ENCODE data around the gene E2F8. TPM values are rescaled to one million over a fixed set of nuclear protein-coding genes. Genes with fewer than 3 reads are reported as not detected.
A peak's percentile ranks its signal among the peaks of the same experiment; 100 is the strongest.

E2F8 gene
- total and polyA plus RNA-seq, 2 experiments from 2014 or later = 8.3 to 10.6 TPM

DNA sequence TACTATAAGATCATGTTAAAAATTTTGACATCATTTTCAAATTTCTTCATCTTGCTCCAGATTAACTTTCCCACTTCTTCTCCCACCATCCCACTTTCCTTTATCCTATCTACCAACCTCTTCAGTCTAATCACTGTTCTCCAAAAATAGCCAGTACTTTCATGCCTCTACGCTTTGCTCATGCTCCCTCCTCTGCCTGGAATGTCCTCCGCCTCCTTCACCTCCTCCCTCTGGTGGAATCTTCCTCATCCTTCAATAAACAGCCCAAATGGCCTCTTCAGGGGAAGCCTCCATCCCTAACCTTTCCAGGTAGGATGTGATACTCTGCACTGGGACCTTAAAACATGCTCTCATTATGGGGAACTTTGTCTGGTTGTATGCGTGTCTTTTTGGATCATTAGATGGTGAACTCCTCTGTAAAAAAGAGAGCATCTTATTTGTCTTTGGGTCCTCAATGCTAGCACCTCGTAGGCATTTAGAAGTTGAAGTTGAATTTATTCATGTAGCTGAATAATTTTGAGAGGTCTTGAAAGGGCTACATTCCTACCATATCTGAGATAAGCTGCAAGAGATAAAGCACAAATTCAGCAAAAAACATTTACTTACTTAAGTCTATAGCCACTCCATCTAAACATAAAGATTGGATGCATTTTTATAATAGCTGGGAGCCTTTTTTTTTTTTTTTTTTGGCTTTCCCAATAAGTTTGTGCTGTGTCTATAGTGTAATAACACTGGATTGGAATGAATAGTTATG is 31.0 kb downstream of the E2F8 start:
- Histone ChIP-seq H3K27me3 (ENCODE audit: insufficient read depth) (no peaks in the 10 kb centered on the region), H3K9me2 (ENCODE audit: insufficient read depth) (no peaks in the 10 kb centered on the region), H3K4me1 (ENCODE audit: insufficient read depth) (no peaks in the 10 kb centered on the region), H3K27ac (ENCODE audit: low read depth) (no peak overlapping the region), H3K79me2 (replicated peaks; ENCODE audit: insufficient read depth) (no peaks in the 10 kb centered on the region), H3F3A (replicated peaks; ENCODE audit: low read depth) (no peaks in the 10 kb centered on the region), H3K4me3 (no peak overlapping the region), H3K36me3 (ENCODE audit: insufficient read depth) (no peaks in the 10 kb centered on the region), H4K20me1 (replicated peaks; ENCODE audit: insufficient read depth) (no peaks in the 10 kb centered on the region), H2AFZ (no peak overlapping the region), H3K4me2 (no peak overlapping the region)
- H3K4me1 Mint-ChIP-seq = peaks cover 10% of the 10 kb centered on the region; the same call in 2 of the 3 replicates
- no peak overlapping the region for H3K27ac Mint-ChIP-seq
- no peak overlapping the region for H3K4me3 Mint-ChIP-seq
- H3K27me3 Mint-ChIP-seq (ENCODE audit: insufficient read depth, low read depth, poor library complexity) = no peaks in the 10 kb centered on the region
- ATAC-seq (peak; percentile 39; the same call in 2 of the 3 replicates), DNase-seq (ENCODE audit: low spot score) (peak; percentile 32)
- TF ChIP-seq, protein P1, sequence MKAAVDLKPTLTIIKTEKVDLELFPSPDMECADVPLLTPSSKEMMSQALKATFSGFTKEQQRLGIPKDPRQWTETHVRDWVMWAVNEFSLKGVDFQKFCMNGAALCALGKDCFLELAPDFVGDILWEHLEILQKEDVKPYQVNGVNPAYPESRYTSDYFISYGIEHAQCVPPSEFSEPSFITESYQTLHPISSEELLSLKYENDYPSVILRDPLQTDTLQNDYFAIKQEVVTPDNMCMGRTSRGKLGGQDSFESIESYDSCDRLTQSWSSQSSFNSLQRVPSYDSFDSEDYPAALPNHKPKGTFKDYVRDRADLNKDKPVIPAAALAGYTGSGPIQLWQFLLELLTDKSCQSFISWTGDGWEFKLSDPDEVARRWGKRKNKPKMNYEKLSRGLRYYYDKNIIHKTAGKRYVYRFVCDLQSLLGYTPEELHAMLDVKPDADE (IDR thresholded peaks at IDR 0.05) = no peak
- TF ChIP-seq ZNF331 (CRISPR knock-in tag; IDR thresholded peaks at IDR 0.05; ENCODE audit: low read depth) = no peak
- no peak for TF ChIP-seq JUNB (IDR thresholded peaks at IDR 0.05; ENCODE audit: unreplicated experiment)
- TF ChIP-seq, protein P2, sequence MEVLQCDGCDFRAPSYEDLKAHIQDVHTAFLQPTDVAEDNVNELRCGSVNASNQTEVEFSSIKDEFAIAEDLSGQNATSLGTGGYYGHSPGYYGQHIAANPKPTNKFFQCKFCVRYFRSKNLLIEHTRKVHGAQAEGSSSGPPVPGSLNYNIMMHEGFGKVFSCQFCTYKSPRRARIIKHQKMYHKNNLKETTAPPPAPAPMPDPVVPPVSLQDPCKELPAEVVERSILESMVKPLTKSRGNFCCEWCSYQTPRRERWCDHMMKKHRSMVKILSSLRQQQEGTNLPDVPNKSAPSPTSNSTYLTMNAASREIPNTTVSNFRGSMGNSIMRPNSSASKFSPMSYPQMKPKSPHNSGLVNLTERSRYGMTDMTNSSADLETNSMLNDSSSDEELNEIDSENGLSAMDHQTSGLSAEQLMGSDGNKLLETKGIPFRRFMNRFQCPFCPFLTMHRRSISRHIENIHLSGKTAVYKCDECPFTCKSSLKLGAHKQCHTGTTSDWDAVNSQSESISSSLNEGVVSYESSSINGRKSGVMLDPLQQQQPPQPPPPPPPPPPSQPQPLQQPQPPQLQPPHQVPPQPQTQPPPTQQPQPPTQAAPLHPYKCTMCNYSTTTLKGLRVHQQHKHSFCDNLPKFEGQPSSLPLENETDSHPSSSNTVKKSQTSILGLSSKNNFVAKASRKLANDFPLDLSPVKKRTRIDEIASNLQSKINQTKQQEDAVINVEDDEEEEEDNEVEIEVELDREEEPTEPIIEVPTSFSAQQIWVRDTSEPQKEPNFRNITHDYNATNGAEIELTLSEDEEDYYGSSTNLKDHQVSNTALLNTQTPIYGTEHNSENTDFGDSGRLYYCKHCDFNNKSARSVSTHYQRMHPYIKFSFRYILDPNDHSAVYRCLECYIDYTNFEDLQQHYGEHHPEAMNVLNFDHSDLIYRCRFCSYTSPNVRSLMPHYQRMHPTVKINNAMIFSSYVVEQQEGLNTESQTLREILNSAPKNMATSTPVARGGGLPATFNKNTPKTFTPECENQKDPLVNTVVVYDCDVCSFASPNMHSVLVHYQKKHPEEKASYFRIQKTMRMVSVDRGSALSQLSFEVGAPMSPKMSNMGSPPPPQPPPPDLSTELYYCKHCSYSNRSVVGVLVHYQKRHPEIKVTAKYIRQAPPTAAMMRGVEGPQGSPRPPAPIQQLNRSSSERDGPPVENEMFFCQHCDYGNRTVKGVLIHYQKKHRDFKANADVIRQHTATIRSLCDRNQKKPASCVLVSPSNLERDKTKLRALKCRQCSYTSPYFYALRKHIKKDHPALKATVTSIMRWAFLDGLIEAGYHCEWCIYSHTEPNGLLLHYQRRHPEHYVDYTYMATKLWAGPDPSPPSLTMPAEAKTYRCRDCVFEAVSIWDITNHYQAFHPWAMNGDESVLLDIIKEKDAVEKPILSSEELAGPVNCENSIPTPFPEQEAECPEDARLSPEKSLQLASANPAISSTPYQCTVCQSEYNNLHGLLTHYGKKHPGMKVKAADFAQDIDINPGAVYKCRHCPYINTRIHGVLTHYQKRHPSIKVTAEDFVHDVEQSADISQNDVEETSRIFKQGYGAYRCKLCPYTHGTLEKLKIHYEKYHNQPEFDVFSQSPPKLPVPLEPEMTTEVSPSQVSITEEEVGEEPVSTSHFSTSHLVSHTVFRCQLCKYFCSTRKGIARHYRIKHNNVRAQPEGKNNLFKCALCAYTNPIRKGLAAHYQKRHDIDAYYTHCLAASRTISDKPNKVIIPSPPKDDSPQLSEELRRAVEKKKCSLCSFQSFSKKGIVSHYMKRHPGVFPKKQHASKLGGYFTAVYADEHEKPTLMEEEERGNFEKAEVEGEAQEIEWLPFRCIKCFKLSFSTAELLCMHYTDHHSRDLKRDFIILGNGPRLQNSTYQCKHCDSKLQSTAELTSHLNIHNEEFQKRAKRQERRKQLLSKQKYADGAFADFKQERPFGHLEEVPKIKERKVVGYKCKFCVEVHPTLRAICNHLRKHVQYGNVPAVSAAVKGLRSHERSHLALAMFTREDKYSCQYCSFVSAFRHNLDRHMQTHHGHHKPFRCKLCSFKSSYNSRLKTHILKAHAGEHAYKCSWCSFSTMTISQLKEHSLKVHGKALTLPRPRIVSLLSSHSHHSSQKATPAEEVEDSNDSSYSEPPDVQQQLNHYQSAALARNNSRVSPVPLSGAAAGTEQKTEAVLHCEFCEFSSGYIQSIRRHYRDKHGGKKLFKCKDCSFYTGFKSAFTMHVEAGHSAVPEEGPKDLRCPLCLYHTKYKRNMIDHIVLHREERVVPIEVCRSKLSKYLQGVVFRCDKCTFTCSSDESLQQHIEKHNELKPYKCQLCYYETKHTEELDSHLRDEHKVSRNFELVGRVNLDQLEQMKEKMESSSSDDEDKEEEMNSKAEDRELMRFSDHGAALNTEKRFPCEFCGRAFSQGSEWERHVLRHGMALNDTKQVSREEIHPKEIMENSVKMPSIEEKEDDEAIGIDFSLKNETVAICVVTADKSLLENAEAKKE (CRISPR knock-in tag; IDR thresholded peaks at IDR 0.05) = no peak
- TF ChIP-seq REST (IDR thresholded peaks at IDR 0.05; ENCODE audit: unreplicated experiment) = no peak
- TF ChIP-seq ZNF114 (CRISPR knock-in tag; IDR thresholded peaks at IDR 0.05) = no peak
- TF ChIP-seq EZH2phosphoT487 (IDR thresholded peaks at IDR 0.05; ENCODE audit: unreplicated experiment) = no peak
- TF ChIP-seq EZH2 (IDR thresholded peaks at IDR 0.05; ENCODE audit: low read depth, unreplicated experiment) = no peak
- TF ChIP-seq STAT1 (IDR thresholded peaks at IDR 0.05; ENCODE audit: unreplicated experiment) = no peak
- TF ChIP-seq NANOG (IDR thresholded peaks at IDR 0.05; ENCODE audit: borderline replicate concordance) = no peak
- TF ChIP-seq, protein P3, sequence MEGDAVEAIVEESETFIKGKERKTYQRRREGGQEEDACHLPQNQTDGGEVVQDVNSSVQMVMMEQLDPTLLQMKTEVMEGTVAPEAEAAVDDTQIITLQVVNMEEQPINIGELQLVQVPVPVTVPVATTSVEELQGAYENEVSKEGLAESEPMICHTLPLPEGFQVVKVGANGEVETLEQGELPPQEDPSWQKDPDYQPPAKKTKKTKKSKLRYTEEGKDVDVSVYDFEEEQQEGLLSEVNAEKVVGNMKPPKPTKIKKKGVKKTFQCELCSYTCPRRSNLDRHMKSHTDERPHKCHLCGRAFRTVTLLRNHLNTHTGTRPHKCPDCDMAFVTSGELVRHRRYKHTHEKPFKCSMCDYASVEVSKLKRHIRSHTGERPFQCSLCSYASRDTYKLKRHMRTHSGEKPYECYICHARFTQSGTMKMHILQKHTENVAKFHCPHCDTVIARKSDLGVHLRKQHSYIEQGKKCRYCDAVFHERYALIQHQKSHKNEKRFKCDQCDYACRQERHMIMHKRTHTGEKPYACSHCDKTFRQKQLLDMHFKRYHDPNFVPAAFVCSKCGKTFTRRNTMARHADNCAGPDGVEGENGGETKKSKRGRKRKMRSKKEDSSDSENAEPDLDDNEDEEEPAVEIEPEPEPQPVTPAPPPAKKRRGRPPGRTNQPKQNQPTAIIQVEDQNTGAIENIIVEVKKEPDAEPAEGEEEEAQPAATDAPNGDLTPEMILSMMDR (conservative IDR thresholded peaks at IDR 0.05; ENCODE audit: low read depth in 2 of 2) = no peak
- no peak for TF ChIP-seq CREB1 (CRISPR knock-in tag; IDR thresholded peaks at IDR 0.05; ENCODE audit: low read depth)
- no peak for TF ChIP-seq POLR2AphosphoS5 (IDR thresholded peaks at IDR 0.05; ENCODE audit: low read depth)
- no peaks in the 10 kb centered on the region for H3K9me3 Mint-ChIP-seq
- no peaks in the 10 kb centered on the region for H3K36me3 Mint-ChIP-seq (ENCODE audit: low read depth)
